Tongue (tissue), 2 donors: ENCODE measurements around the gene SORBS1. TPM values are rescaled to one million over a fixed set of nuclear protein-coding genes. Genes with fewer than 3 reads are reported as not detected.
A peak's percentile ranks its signal among the peaks of the same experiment; 100 is the strongest.
"Not testable (repeated sequence)": the region's sequence is repeated elsewhere in the genome, so short reads cannot be mapped to it uniquely, and the experiment has no call there.

Source experiments
- DNase-seq: peaks from one replicate; pipeline ENCODE4 v3.0.0-alpha.2; 2015
- total RNA-seq: library from RNA; depleted of rRNA; stranded (reverse); fragments of >200 nt; gene quantifications from one replicate; pipeline ENCODE4 v1.2.3, GENCODE V29; 2014

SORBS1 gene
- total RNA-seq, 1 donor from 2014 or later: 74.8 TPM

DNA sequence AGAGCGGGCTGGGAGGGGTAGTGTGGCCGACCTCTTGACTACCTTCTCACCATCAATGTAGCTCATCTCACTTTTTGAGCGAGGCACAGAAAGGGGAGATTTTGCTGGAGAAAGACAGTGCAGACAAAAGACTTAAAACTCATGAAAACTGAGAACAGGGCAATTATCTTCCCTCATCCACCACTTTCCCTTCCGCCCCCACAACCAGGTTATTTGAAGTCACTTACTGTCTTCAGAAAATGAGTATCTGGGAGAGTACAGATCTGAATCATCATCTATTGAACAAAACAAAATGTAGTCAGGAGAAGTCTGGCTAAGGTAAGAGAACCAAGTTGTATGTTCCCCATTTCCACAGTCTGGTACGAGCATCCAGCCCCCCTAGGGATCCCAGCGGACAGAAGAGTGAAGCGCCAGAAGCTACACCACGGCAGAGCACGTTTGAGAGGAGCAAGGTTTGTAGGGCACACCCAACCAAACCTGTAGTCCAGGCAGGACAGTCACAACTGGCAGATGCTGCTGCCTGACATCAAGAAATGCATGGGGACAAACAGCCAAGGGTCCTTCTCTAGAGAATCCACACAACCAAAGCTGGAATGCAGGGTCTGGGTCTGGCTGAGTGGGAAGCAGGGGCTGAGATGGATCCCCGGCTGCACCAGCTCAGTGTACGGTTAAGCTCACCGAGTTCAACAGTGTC lies 177.0 kb downstream of the SORBS1 start:
- no peak for DNase-seq

DNA sequence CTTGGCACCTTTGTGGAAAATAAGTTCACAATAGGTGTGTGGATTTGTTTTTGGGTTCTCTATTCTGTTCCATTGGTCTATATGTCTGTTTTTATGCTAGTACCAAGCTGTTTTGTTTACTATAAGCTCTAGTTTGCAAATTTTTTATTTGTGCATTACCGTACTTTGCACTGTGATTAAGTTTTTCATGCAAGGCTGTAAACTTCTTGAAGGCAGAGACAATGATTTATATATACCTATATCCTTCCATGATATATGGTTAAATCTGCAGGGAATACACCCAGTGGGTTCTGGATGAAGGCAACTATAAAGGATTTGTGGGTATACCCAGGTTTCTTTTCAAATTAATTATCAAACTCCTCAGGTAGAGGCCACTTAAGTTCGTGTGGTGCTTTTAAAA lies 178.6 kb downstream of the SORBS1 start:
- DNase-seq: no peak

- no peak for DNase-seq
Observed at GRCh38 chr10:95382174-95382573, 179.0 kb downstream of the SORBS1 start.

GRCh38 chr10:95377950-95378349 lies 183.2 kb downstream of the SORBS1 start:
- DNase-seq: no peak

DNA sequence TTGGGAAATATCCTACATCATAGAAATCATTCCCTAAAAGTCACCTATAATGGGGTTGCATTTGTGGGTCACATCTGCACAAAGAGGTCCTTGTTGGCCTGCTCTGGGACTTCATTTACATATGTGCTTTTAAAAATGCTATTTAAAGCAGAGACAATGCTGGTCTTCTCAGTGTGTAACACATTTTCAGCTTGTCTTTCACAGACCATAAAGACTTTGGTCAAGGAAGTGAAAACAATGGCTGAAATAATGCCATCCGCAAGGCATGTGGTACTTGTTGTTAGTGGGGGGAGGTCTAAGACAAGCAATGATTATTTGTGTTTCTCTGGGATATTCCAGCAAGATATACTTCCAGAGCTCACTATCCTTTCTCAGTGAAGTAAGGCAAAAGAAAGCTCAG lies 185.8 kb downstream of the SORBS1 start:
- no peak for DNase-seq

GRCh38 chr10:95374597-95375209 lies 186.5 kb downstream of the SORBS1 start:
- DNase-seq: peak; percentile 84

DNA sequence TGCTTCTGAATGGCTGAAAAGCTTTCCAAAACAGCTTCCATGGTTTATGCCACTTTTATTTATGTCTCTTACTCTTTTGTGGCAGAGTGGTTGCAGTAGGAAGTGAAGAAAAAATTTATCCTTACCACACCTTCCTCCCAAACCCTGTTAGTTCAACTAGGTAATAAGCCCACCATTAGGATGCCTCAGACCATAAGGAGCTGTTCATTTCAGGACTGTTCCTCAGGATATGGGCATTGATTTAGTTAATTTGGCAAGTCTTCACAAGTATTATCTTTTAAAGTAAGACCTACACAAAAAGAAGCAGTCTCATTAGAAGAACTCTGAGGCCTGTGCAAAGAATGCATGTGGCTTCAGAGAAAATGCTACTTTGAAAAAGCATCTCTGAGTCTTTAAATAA lies 187.5 kb downstream of the SORBS1 start:
- no peak for DNase-seq

DNA sequence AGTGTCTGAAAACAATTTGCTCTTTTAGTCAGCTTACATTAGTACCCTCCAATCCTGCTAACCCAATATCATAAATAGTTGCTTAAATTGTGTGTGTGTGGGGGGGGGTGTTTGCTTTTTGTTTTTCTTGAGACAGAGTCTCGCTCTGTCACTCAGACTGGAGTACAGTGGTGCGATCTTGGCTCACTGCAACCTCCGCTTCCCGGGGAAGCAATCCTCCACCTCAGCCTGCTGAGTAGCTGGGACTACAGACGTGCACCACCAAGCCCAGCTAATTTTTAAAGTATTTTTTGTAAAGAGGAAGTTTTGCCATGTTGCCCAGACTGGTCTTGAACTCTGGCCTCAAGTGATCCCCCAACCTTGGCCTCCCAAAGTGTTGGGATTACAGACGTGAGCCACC lies 196.8 kb downstream of the SORBS1 start:
- no peak for DNase-seq

GRCh38 chr10:95363303-95363912 lies 197.8 kb downstream of the SORBS1 start:
- peak; percentile 82 for DNase-seq

- DNase-seq: no peak
Observed at GRCh38 chr10:95360122-95360714, 201.0 kb downstream of the SORBS1 start.

- no peak for DNase-seq
Observed at GRCh38 chr10:95359466-95359865, 201.7 kb downstream of the SORBS1 start.

GRCh38 chr10:95356190-95356955 lies 204.8 kb downstream of the SORBS1 start:
- DNase-seq: no peak

GRCh38 chr10:95355301-95355700 lies 205.9 kb downstream of the SORBS1 start:
- DNase-seq: no peak

GRCh38 chr10:95354110-95354509 lies 207.1 kb downstream of the SORBS1 start:
- DNase-seq: no peak

DNA sequence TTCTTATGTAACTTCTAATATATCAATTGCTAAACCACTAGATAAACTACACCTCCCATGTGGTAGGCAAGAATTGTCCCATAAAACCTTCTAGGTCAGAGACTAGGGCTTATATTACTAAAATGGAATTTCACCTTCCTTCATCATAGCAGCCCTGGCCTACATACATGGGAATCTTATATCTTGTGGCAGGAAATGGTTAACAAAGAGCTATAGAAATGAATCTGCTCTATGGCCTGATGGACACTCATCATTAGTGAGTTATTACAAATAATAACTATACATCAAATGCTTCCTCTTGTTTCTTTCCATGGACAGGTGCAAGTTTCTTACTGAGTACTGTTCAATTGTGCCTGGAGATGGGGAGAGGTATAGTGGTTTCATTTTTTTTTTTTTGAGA lies 208.0 kb downstream of the SORBS1 start:
- no peak for DNase-seq

GRCh38 chr10:95352684-95353083 lies 208.5 kb downstream of the SORBS1 start:
- no peak for DNase-seq

DNA sequence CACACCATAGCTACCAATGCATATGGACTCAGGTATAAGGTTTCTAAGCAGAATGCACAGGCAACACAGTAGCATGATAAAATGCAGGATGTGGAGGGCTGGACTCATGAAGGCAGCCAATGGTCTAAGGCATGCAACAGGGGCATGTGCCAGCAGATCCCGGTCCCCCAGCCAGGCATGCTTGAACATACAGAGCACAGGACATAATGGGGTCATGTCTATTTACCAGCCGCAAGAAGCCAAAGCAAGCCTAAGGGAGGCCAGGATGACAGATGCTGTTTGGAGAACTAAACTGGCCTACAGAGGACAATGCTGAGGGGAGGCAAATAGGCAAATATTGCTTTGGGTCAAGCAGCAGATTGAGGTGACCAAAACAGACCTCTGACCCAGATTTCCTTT lies 210.3 kb downstream of the SORBS1 start:
- DNase-seq: no peak

DNA sequence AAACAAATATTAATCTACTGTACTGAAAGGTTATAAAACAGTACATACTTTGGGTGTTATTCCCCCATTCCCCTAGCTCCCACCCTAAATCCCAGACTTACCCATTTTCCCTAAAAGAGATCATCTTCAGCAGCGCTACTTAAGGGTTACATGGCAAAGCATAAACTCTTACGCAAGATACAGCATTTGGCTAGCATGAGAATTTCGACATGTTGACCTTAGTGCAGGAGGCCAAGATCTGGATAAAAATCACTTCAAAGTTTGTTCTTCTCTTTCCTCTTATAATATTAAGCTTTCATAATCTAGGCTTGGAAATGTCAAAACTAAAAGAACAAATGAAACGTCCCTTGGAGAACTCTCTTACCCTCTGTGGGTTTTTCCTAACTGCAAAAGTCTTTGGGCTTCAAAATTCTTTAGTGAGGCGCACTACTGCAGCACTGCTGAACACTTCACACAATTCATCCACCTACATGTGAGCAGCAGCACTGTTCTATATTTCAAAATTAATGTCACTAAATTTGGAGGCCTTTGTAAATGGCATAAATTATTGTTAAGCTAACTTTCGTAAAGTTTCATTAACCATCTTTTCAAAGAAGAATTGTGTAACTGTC lies 210.8 kb downstream of the SORBS1 start:
- DNase-seq: no peak

- DNase-seq: not testable (repeated sequence)
Observed at GRCh38 chr10:95347402-95347766, 213.8 kb downstream of the SORBS1 start.

DNA sequence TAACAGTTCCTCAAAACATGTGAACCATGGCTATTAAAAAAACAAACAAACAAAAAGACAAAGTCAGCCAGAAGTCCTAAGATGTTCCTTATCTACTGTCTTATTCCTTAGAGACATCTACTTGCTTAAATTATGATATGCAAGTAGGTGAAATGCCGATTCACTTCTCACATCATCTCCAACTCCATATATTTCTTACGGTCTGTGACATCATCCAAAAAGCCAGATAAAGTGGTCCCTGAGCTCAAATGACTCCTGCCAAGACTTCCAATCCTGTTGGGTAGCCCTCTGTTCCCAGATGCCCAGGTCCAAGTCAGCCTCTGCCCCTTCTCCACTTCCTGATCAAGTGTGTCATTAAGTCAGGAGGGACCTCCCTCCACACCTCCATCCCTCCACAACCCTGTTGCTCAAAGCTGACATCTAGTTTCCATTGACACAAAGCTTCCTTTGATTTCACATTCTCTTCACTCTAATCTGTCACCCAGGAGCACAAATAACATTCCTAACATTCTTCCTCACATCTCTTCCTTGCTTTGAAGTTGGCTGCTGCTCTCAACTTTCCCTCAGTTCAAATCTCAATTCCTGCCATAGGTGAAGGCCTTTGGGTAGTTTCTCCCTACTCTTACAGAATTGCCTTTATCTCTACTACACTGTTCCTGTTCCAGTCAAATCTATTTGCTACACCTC lies 214.3 kb downstream of the SORBS1 start:
- DNase-seq: no peak

DNA sequence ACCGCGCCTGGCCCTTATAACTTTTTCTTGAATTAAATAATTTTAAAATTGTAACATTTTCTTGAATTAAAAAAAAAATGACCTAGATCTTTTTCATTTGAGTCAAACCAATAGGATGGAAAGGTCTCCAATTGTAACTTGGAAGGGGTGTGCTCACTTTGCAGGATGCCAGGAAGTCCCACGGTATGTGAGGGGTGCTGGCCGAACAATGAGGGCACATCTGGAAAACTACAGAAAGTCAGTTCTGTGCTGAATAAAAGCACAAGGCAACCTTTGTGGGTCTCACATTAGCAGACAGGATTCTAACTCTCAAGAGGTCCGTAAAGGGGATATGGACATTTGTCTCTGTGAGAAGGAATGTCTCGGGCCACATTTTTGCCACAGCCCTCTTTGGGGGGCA lies 217.6 kb downstream of the SORBS1 start:
- no peak for DNase-seq

- DNase-seq: no peak
Observed at GRCh38 chr10:95341716-95342130, 219.4 kb downstream of the SORBS1 start.
